IMR-90 (cell line): Measurements from ENCODE around the gene CNPY1.

Experiments used
- BHLHE40 ChIP-seq: fragments of 150-350 bp; IDR thresholded peaks from 2 replicates; pipeline ENCODE4 v1.6.1; 2016; ENCODE audit warnings: mild to moderate bottlenecking, low read depth, low read length
- CHD1 ChIP-seq: IDR thresholded peaks from 2 replicates; pipeline ENCODE4 v1.6.1; 2012; ENCODE audit warnings: low read depth, low read length, improper control_type of control experiment
- CTCF ChIP-seq: conservative IDR thresholded peaks from 2 replicates; pipeline ENCODE4 v1.5.1; 2012; ENCODE audit warnings: mild to moderate bottlenecking, low read depth, low read length, improper control_type of control experiment
- ELK1 ChIP-seq: fragments of 150-350 bp; IDR thresholded peaks from 2 replicates; pipeline ENCODE4 v1.6.1; 2016; ENCODE audit warnings: low read depth, mild to moderate bottlenecking, low read length, moderate library complexity, borderline replicate concordance
- FOS ChIP-seq: fragments of 150-350 bp; IDR thresholded peaks from 2 replicates; pipeline ENCODE4 v1.6.1; 2016; ENCODE audit warnings: low read depth, low read length
- MAFK ChIP-seq: IDR thresholded peaks from 2 replicates; pipeline ENCODE4 v1.6.1; 2012; ENCODE audit warnings: low read depth, low read length, improper control_type of control experiment
- MXI1 ChIP-seq: IDR thresholded peaks from 2 replicates; pipeline ENCODE4 v1.6.1; 2012; ENCODE audit warnings: low read depth, mild to moderate bottlenecking, low read length, moderate library complexity, borderline replicate concordance
- POLR2A ChIP-seq: IDR thresholded peaks from 2 replicates; pipeline ENCODE4 v1.6.1; 2012; ENCODE audit warnings: mild to moderate bottlenecking, low read depth, low read length
- RAD21 ChIP-seq: IDR thresholded peaks from 2 replicates; pipeline ENCODE4 v1.6.1; 2012; ENCODE audit warnings: low read length, improper control_type of control experiment
- RCOR1 ChIP-seq: IDR thresholded peaks from 2 replicates; pipeline ENCODE4 v1.6.1; 2012; ENCODE audit warnings: mild to moderate bottlenecking, low read length, improper control_type of control experiment; ENCODE audit not compliant: insufficient replicate concordance
- SMC3 ChIP-seq: fragments of 150-350 bp; IDR thresholded peaks from 2 replicates; pipeline ENCODE4 v1.6.1; 2016; ENCODE audit warnings: low read depth, mild to moderate bottlenecking, antibody characterized with exemption, low read length, moderate library complexity

GRCh38 chr7:155581107-155581830 lies 34.9 kb upstream of the CNPY1 start:
- TF ChIP-seq CTCF: no peak
- no peak for TF ChIP-seq POLR2A
- TF ChIP-seq SMC3: no peak
- TF ChIP-seq FOS: no peak
- TF ChIP-seq MXI1: no peak
- no peak for TF ChIP-seq ELK1
- TF ChIP-seq RAD21: no peak
- TF ChIP-seq BHLHE40: no peak
- no peak for TF ChIP-seq MAFK
- no peak for TF ChIP-seq CHD1
- TF ChIP-seq RCOR1: no peak
